Memory B cell (primary cell): ENCODE measurements around the gene MT1E.

Source experiments
- ATAC-seq: fragments of 150-1000 bp; cut with Tn5 transposase; 2 replicates; pipeline ENCODE4 v1.10.0; 2021; ENCODE audit warnings: low read depth, mild to moderate bottlenecking, moderate library complexity
- DNase-seq, 2 donors: peaks; one replicate each; pipeline ENCODE4 v3.0.0; 2022; ENCODE audit warnings: low spot score in 2 of 2
- H3K27ac Mint-ChIP-seq: one replicate; pipeline ENCODE4 v1.8.0; 2022; ENCODE audit warnings: mild to moderate bottlenecking, moderate library complexity, mixed read lengths
- H3K27me3 Mint-ChIP-seq: one replicate; pipeline ENCODE4 v1.8.0; 2022; ENCODE audit warnings: mixed read lengths
- H3K36me3 Mint-ChIP-seq: one replicate; pipeline ENCODE4 v1.8.0; 2022; ENCODE audit warnings: mild to moderate bottlenecking, mixed read lengths
- H3K4me1 Mint-ChIP-seq: one replicate; pipeline ENCODE4 v1.8.0; 2022; ENCODE audit warnings: mixed read lengths
- H3K4me3 Mint-ChIP-seq: one replicate; pipeline ENCODE4 v1.8.0; 2022; ENCODE audit warnings: mild to moderate bottlenecking, moderate library complexity, mixed read lengths
- H3K9me3 Mint-ChIP-seq: one replicate; pipeline ENCODE4 v1.8.0; 2022; ENCODE audit warnings: mixed read lengths

Gene MT1E

GRCh38 chr16:56626685-56627084 lies 1.1 kb downstream of the MT1E start:
- Mint-ChIP-seq H3K36me3 (no peaks in the 10 kb centered on the region), H3K27me3 (peaks cover 15% of the 10 kb centered on the region), H3K4me3 (no peak overlapping the region), H3K27ac (no peak overlapping the region), H3K9me3 (no peaks in the 10 kb centered on the region), H3K4me1 (peaks cover 21% of the 10 kb centered on the region)
- DNase-seq (no peak), ATAC-seq (no peak)

- no peaks in the 10 kb centered on the region for H3K9me3 Mint-ChIP-seq
- H3K4me1 Mint-ChIP-seq: peaks cover 28% of the 10 kb centered on the region
- ATAC-seq: no peak
- no peak overlapping the region for H3K27ac Mint-ChIP-seq
- H3K36me3 Mint-ChIP-seq: no peaks in the 10 kb centered on the region
- DNase-seq: no peak
- H3K4me3 Mint-ChIP-seq: no peak overlapping the region
- peaks cover 20% of the 10 kb centered on the region for H3K27me3 Mint-ChIP-seq
Observed at GRCh38 chr16:56628486-56629350, 3.1 kb downstream of the MT1E start.

GRCh38 chr16:56629531-56629930 lies 4.0 kb downstream of the MT1E start:
- no peak for DNase-seq
- Mint-ChIP-seq H3K27ac (no peak overlapping the region), H3K36me3 (no peaks in the 10 kb centered on the region), H3K27me3 (peaks cover 21% of the 10 kb centered on the region), H3K4me1 (peaks cover 28% of the 10 kb centered on the region), H3K4me3 (no peak overlapping the region), H3K9me3 (no peaks in the 10 kb centered on the region)
- no peak for ATAC-seq

GRCh38 chr16:56630134-56630533 lies 4.6 kb downstream of the MT1E start:
- Mint-ChIP-seq H3K27ac (no peak overlapping the region), H3K4me1 (peaks cover 30% of the 10 kb centered on the region), H3K9me3 (no peaks in the 10 kb centered on the region), H3K27me3 (peaks cover 24% of the 10 kb centered on the region), H3K36me3 (no peaks in the 10 kb centered on the region), H3K4me3 (no peak overlapping the region)
- ATAC-seq (peak; percentile 96), DNase-seq (peak in 1 of 2 donors; percentile 47)

- H3K4me1 Mint-ChIP-seq: peaks cover 27% of the 10 kb centered on the region
- H3K36me3 Mint-ChIP-seq: no peaks in the 10 kb centered on the region
- DNase-seq (no peak), ATAC-seq (no peak)
- peaks cover 21% of the 10 kb centered on the region for H3K27me3 Mint-ChIP-seq
- no peaks in the 10 kb centered on the region for H3K9me3 Mint-ChIP-seq
- H3K4me3 Mint-ChIP-seq: no peak overlapping the region
- H3K27ac Mint-ChIP-seq: no peak overlapping the region
Observed at GRCh38 chr16:56631197-56631596, 5.6 kb downstream of the MT1E start.

- peaks cover 27% of the 10 kb centered on the region for H3K27me3 Mint-ChIP-seq
- H3K9me3 Mint-ChIP-seq: no peaks in the 10 kb centered on the region
- peaks cover 27% of the 10 kb centered on the region for H3K4me1 Mint-ChIP-seq
- H3K36me3 Mint-ChIP-seq: no peaks in the 10 kb centered on the region
- ATAC-seq (no peak), DNase-seq (no peak)
- no peak overlapping the region for H3K27ac Mint-ChIP-seq
- peak overlapping the region; percentile 78 for H3K4me3 Mint-ChIP-seq
Observed at GRCh38 chr16:56631832-56632155, 6.2 kb downstream of the MT1E start.

GRCh38 chr16:56632156-56632847 lies 6.7 kb downstream of the MT1E start, which contains the start of gene MT1M:
Gene MT1M (plus strand): TSS chr16:56632659. CDS start chr16:56632732, 73 bp downstream.
- H3K4me3 Mint-ChIP-seq: peak within 1 kb of the TSS; percentile 78
- no peak within 1 kb of the TSS for H3K27ac Mint-ChIP-seq
- DNase-seq (no peak), ATAC-seq (no peak)
- no peaks in the 10 kb centered on the region for H3K36me3 Mint-ChIP-seq
- H3K4me1 Mint-ChIP-seq: peaks cover 27% of the 10 kb centered on the region
- H3K9me3 Mint-ChIP-seq: no peaks in the 10 kb centered on the region
- H3K27me3 Mint-ChIP-seq: peaks cover 27% of the 10 kb centered on the region

GRCh38 chr16:56632848-56633365 lies 7.3 kb downstream of the MT1E start:
- H3K9me3 Mint-ChIP-seq: no peaks in the 10 kb centered on the region
- peaks cover 30% of the 10 kb centered on the region for H3K4me1 Mint-ChIP-seq
- ATAC-seq (no peak), DNase-seq (no peak)
- no peak overlapping the region for H3K27ac Mint-ChIP-seq
- H3K4me3 Mint-ChIP-seq: peak overlapping the region; percentile 59
- H3K36me3 Mint-ChIP-seq: no peaks in the 10 kb centered on the region
- H3K27me3 Mint-ChIP-seq: peaks cover 30% of the 10 kb centered on the region

GRCh38 chr16:56633535-56633934 lies 8.0 kb downstream of the MT1E start:
- DNase-seq (no peak), ATAC-seq (no peak)
- Mint-ChIP-seq H3K36me3 (no peaks in the 10 kb centered on the region), H3K27me3 (peaks cover 33% of the 10 kb centered on the region), H3K4me3 (no peak overlapping the region), H3K9me3 (no peaks in the 10 kb centered on the region), H3K4me1 (peaks cover 31% of the 10 kb centered on the region), H3K27ac (no peak overlapping the region)

- no peaks in the 10 kb centered on the region for H3K36me3 Mint-ChIP-seq
- peaks cover 35% of the 10 kb centered on the region for H3K27me3 Mint-ChIP-seq
- no peaks in the 10 kb centered on the region for H3K9me3 Mint-ChIP-seq
- no peak overlapping the region for H3K27ac Mint-ChIP-seq
- H3K4me3 Mint-ChIP-seq: peak overlapping the region; percentile 31
- peaks cover 28% of the 10 kb centered on the region for H3K4me1 Mint-ChIP-seq
- DNase-seq (no peak), ATAC-seq (no peak)
Observed at GRCh38 chr16:56634715-56635440, 9.3 kb downstream of the MT1E start.

- no peak for ATAC-seq
- Mint-ChIP-seq H3K4me1 (peaks cover 22% of the 10 kb centered on the region), H3K9me3 (no peaks in the 10 kb centered on the region), H3K4me3 (peak overlapping the region; percentile 31), H3K27me3 (peaks cover 35% of the 10 kb centered on the region), H3K27ac (no peak overlapping the region), H3K36me3 (no peaks in the 10 kb centered on the region)
- DNase-seq: no peak
Observed at GRCh38 chr16:56635441-56635967, 9.9 kb downstream of the MT1E start.

- no peak overlapping the region for H3K4me3 Mint-ChIP-seq
- no peak overlapping the region for H3K27ac Mint-ChIP-seq
- peaks cover 18% of the 10 kb centered on the region for H3K4me1 Mint-ChIP-seq
- ATAC-seq (no peak), DNase-seq (no peak)
- peaks cover 33% of the 10 kb centered on the region for H3K27me3 Mint-ChIP-seq
- H3K9me3 Mint-ChIP-seq: no peaks in the 10 kb centered on the region
- H3K36me3 Mint-ChIP-seq: no peaks in the 10 kb centered on the region
Observed at GRCh38 chr16:56636616-56637413, 11.2 kb downstream of the MT1E start.
